IMR-90 (cell line): ENCODE measurements around the gene B3GNT9. TPM values are rescaled to one million over a fixed set of nuclear protein-coding genes. Genes with fewer than 3 reads are reported as not detected.

Experiments
- ATAC-seq: fragments of 200-7000 bp; cut with Tn5 transposase; 2 replicates; pipeline ENCODE4 v1.9.1; 2020; ENCODE audit warnings: low read depth, mild to moderate bottlenecking, moderate library complexity
- BruUV-seq: library from RNA; stranded (reverse); fragments of 400-500 nt; replicated peaks from 2 replicates; lab custom pipeline; 2021; lab: Mats Ljungman, UMichigan
- CTCF ChIA-PET: fragments of 300-600 bp; formaldehyde crosslinking; extraction: SDS; loops from one replicate; lab custom pipeline; 2021; ENCODE audit warnings: antibody characterized with exemption; lab: Yijun Ruan, JAX
- POLR2A ChIA-PET: fragments of 300-600 bp; sonication (Branson Sonifier 250); formaldehyde crosslinking; loops from one replicate; lab custom pipeline; 2022; ENCODE audit warnings: antibody characterized with exemption; ENCODE audit not compliant: unreplicated experiment; lab: Charles Lee
- DNase-seq: peaks from one replicate; pipeline ENCODE4 v3.0.0; 2013
- H2AFZ ChIP-seq: replicated peaks from 2 replicates; pipeline ENCODE3; 2013; ENCODE audit warnings: low read length, mild to moderate bottlenecking; ENCODE audit not compliant: poor library complexity
- H2AK5ac ChIP-seq: 2 replicates; pipeline ENCODE4 v1.6.1; 2013; ENCODE audit warnings: low read depth, low read length, inconsistent platforms
- H2AK9ac ChIP-seq: replicated peaks from 2 replicates; pipeline ENCODE3; 2013; ENCODE audit warnings: mild to moderate bottlenecking, low read depth, low read length, moderate library complexity; ENCODE audit not compliant: poor library complexity
- H2BK120ac ChIP-seq: 2 replicates; pipeline ENCODE4 v1.6.1; 2013; ENCODE audit warnings: low read depth, low read length, inconsistent platforms
- H2BK15ac ChIP-seq: 3 replicates; pipeline ENCODE4 v1.6.1; 2013; ENCODE audit warnings: low read depth, low read length, inconsistent platforms
- H2BK20ac ChIP-seq: 2 replicates; pipeline ENCODE4 v1.6.1; 2013; ENCODE audit warnings: low read depth, mild to moderate bottlenecking, inconsistent platforms, low read length, moderate library complexity
- H2BK5ac ChIP-seq: 2 replicates; pipeline ENCODE4 v1.6.1; 2013; ENCODE audit warnings: mild to moderate bottlenecking, low read depth, low read length, inconsistent platforms; ENCODE audit not compliant: poor library complexity, severe bottlenecking
- H3K14ac ChIP-seq: replicated peaks from 2 replicates; pipeline ENCODE4 v1.6.1; 2013; ENCODE audit warnings: low read depth, low read length, inconsistent platforms
- H3K18ac ChIP-seq: 2 replicates; pipeline ENCODE4 v1.6.1; 2013; ENCODE audit warnings: low read depth, low read length, control low read depth
- H3K23ac ChIP-seq: 2 replicates; pipeline ENCODE4 v1.6.1; 2013; ENCODE audit warnings: low read depth, low read length, inconsistent platforms
- H3K27ac ChIP-seq: 2 replicates; pipeline ENCODE4 v1.5.1; 2013; ENCODE audit warnings: mild to moderate bottlenecking, control low read depth, low read length; ENCODE audit not compliant: insufficient read depth
- H3K27me3 ChIP-seq: 2 replicates; pipeline ENCODE4 v1.6.1; 2013; ENCODE audit warnings: low read length; ENCODE audit not compliant: control insufficient read depth, insufficient read depth
- H3K36me3 ChIP-seq: 2 replicates; pipeline ENCODE4 v1.6.1; 2013; ENCODE audit warnings: low read length, mixed read lengths; ENCODE audit not compliant: control insufficient read depth, insufficient read depth
- H3K4ac ChIP-seq: 2 replicates; pipeline ENCODE4 v1.6.1; 2013; ENCODE audit warnings: low read depth, low read length, inconsistent platforms
- H3K4me1 ChIP-seq: 2 replicates; pipeline ENCODE4 v1.6.1; 2013; ENCODE audit warnings: low read length, mixed read lengths; ENCODE audit not compliant: control insufficient read depth, insufficient read depth
- H3K4me2 ChIP-seq: 2 replicates; pipeline ENCODE4 v1.6.1; 2013; ENCODE audit warnings: low read depth, mild to moderate bottlenecking, control low read depth, low read length, moderate library complexity
- H3K4me3 ChIP-seq: 2 replicates; pipeline ENCODE4 v1.5.1; 2013; ENCODE audit warnings: low read depth, mild to moderate bottlenecking, control low read depth, low read length, moderate library complexity; ENCODE audit not compliant: insufficient read depth
- H3K56ac ChIP-seq: 2 replicates; pipeline ENCODE4 v1.6.1; 2013; ENCODE audit warnings: low read length, inconsistent platforms; ENCODE audit not compliant: insufficient read depth; ENCODE audit errors: extremely low read depth
- H3K79me1 ChIP-seq, 2 experiments: 2 replicates each; pipeline ENCODE4 v1.6.1; 2013; ENCODE audit warnings: low read length in 2 of 2, inconsistent platforms in 1 of 2, low read depth in 1 of 2
- H3K9ac ChIP-seq: 2 replicates; pipeline ENCODE4 v1.6.1; 2013; ENCODE audit warnings: low read depth, low read length, control low read depth
- H3K9me1 ChIP-seq: 2 replicates; pipeline ENCODE4 v1.6.1; 2013; ENCODE audit warnings: low read length, inconsistent platforms; ENCODE audit not compliant: insufficient read depth
- H3K9me3 ChIP-seq: 2 replicates; pipeline ENCODE4 v1.6.1; 2013; ENCODE audit warnings: low read length; ENCODE audit not compliant: control insufficient read depth, insufficient read depth
- H4K20me1 ChIP-seq: 2 replicates; pipeline ENCODE4 v1.6.1; 2013; ENCODE audit warnings: low read length, inconsistent platforms; ENCODE audit not compliant: insufficient read depth
- H4K5ac ChIP-seq: 2 replicates; pipeline ENCODE4 v1.6.1; 2013; ENCODE audit warnings: mild to moderate bottlenecking, low read depth, low read length, control low read depth
- H4K8ac ChIP-seq, 2 experiments: 2 replicates each; pipeline ENCODE4 v1.6.1; 2013; ENCODE audit warnings: low read depth in 2 of 2, low read length in 2 of 2, control low read depth in 1 of 2, inconsistent platforms in 1 of 2
- H4K91ac ChIP-seq: 2 replicates; pipeline ENCODE4 v1.6.1; 2013; ENCODE audit warnings: low read depth, low read length, inconsistent platforms; ENCODE audit not compliant: insufficient read depth
- CEBPB ChIP-seq: IDR thresholded peaks from 2 replicates; pipeline ENCODE4 v1.6.1; 2012; ENCODE audit warnings: low read depth, low read length, improper control_type of control experiment
- CHD1 ChIP-seq: IDR thresholded peaks from 2 replicates; pipeline ENCODE4 v1.6.1; 2012; ENCODE audit warnings: low read depth, low read length, improper control_type of control experiment
- FOS ChIP-seq: fragments of 150-350 bp; IDR thresholded peaks from 2 replicates; pipeline ENCODE4 v1.6.1; 2016; ENCODE audit warnings: low read depth, low read length
- MAFK ChIP-seq: IDR thresholded peaks from 2 replicates; pipeline ENCODE4 v1.6.1; 2012; ENCODE audit warnings: low read depth, low read length, improper control_type of control experiment
- MAZ ChIP-seq: IDR thresholded peaks from 2 replicates; pipeline ENCODE4 v1.6.1; 2012; ENCODE audit warnings: low read depth, mild to moderate bottlenecking, low read length, improper control_type of control experiment, moderate library complexity, borderline replicate concordance
- NFE2L2 ChIP-seq: fragments of 150-350 bp; IDR thresholded peaks from 2 replicates; pipeline ENCODE4 v1.6.1; 2016; ENCODE audit warnings: low read depth, mild to moderate bottlenecking, low read length
- RAD21 ChIP-seq: IDR thresholded peaks from 2 replicates; pipeline ENCODE4 v1.6.1; 2012; ENCODE audit warnings: low read length, improper control_type of control experiment
- RFX5 ChIP-seq: IDR thresholded peaks from 2 replicates; pipeline ENCODE4 v1.8.0; 2012; ENCODE audit warnings: low read depth, mild to moderate bottlenecking, low read length, moderate library complexity
- SMC3 ChIP-seq: fragments of 150-350 bp; IDR thresholded peaks from 2 replicates; pipeline ENCODE4 v1.6.1; 2016; ENCODE audit warnings: low read depth, mild to moderate bottlenecking, antibody characterized with exemption, low read length, moderate library complexity
- WGBS, 2 experiments: methylation state at CpG; one replicate each; pipeline versions ENCODE4 v1.1.5 to v1.1.7; 2013; ENCODE audit warnings: missing lambda C conversion rate in 2 of 2; ENCODE audit not compliant: insufficient read length in 1 of 2; ENCODE audit errors: extremely low coverage in 2 of 2; 5-methylcytosine and 5-hydroxymethylcytosine counted together
- dilution Hi-C: fragments of 300-500 bp; cut with HindIII; formaldehyde crosslinking; loops from one replicate; pipeline ENCODE4 v1.14.3; 2018; ENCODE audit warnings: low sequenced_read_pairs; ENCODE audit not compliant: unreplicated experiment
- in situ Hi-C: fragments of 300-500 bp; cut with MboI; formaldehyde crosslinking; loops from 3 replicates; pipeline ENCODE4 v1.14.3; 2019; ENCODE audit warnings: low sequenced_read_pairs, inconsistent platforms, mixed read lengths
- intact Hi-C: fragments of 100-400 bp; cut with micrococcal nuclease; formaldehyde crosslinking; loops from 2 replicates; pipeline ENCODE4 v1.10.0; 2022
- polyA plus RNA-seq, 3 experiments: library from polyadenylated mRNA; depleted of rRNA; stranded (reverse); fragments of >200 nt; gene quantifications; 2 replicates each; pipeline ENCODE4 v1.2.3, GENCODE V29; 2012; ENCODE audit warnings: low replicate concordance in 1 of 3
- total RNA-seq: library from RNA; depleted of rRNA; stranded (reverse); fragments of >200 nt; gene quantifications from 2 replicates; pipeline ENCODE4 v1.2.3, GENCODE V29; 2012

Gene B3GNT9
- total and polyA plus RNA-seq, 2 of the 4 experiments (the other 2 are of a cell fraction) = 5.0 to 12.0 TPM

DNA sequence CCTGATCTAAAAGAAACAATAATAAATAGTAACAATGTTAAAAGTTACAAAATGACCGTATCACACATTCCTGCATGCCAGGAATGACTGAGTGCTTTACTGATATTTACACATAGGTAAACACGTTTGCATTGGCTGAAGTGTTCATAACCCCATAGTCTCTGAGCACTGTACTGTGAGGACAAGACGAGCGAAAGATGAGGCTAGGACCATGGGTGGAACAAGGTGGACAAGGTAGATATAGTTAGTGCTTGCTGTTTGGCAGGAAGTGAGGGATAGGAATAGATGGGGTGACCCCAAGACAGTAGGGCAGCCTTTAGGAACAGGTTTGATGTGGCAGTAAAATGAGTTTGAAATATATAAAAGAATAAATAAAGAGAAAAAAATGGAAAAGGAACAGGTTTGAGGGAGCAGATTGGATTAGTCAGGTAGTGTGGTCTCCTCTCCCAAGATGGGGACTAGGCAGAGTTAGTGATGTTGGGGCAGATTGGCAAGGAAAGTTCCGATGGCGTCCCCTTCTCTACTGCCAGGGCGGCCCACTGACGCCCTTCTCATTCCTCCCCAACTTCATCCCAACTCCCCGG is 40.7 kb upstream of the B3GNT9 start:
- ChIA-PET POLR2A (no interaction called here), CTCF (no interaction called here)
- H3K18ac ChIP-seq = peak overlapping the region; percentile 34; the same call in 1 of the 2 replicates
- H3K9ac ChIP-seq = 0 out of 2 replicates have a peak overlapping the region, but pooled peaks have one; percentile 24
- peak overlapping the region; percentile 64 for H2BK5ac ChIP-seq
- peaks cover 25 to 48% of the 10 kb centered on the region in 2 experiments for H3K79me1 ChIP-seq
- peaks cover 23% of the 10 kb centered on the region for H4K20me1 ChIP-seq
- peak overlapping the region; percentile 42; the same call in 1 of the 3 replicates for H2BK15ac ChIP-seq
- peak overlapping the region; percentile 98 for H2AFZ ChIP-seq
- intact Hi-C loops (no loop called here), in situ Hi-C loops (no loop called here), dilution Hi-C loops (no loop called here)
- H3K4me1 ChIP-seq = peaks cover 19% of the 10 kb centered on the region
- BruUV-seq = no TSS peak
- H3K4me2 ChIP-seq = peak overlapping the region; percentile 93
- H4K5ac ChIP-seq = peak overlapping the region; percentile 50; the same call in 1 of the 2 replicates
- ATAC-seq (no peak), DNase-seq (no peak)
- H3K9me1 ChIP-seq = peaks cover 26% of the 10 kb centered on the region
- no peak for TF ChIP-seq CHD1
- TF ChIP-seq MAFK = no peak
- no peak for TF ChIP-seq SMC3
- TF ChIP-seq FOS = no peak
- TF ChIP-seq RFX5 = no peak
- TF ChIP-seq CEBPB = no peak
- TF ChIP-seq NFE2L2 = no peak
- no peak for TF ChIP-seq RAD21
- no peak for TF ChIP-seq MAZ
- WGBS, 2 experiments = 0% methylated on average over 2 of the region's 9 CpGs; no CpG with 5 or more reads in 1 of the 2 experiments
- peak overlapping the region; percentile 14 to 59; a peak in 3 of 4 replicates for H4K8ac ChIP-seq
- no peak overlapping the region for H3K23ac ChIP-seq
- no peaks in the 10 kb centered on the region for H3K27me3 ChIP-seq
- H3K14ac ChIP-seq = peak overlapping the region; percentile 40
- H3K56ac ChIP-seq = 0 out of 2 replicates have a peak overlapping the region, but pooled peaks have one; percentile 9
- peak overlapping the region; percentile 95 for H3K4me3 ChIP-seq
- no peak overlapping the region for H3K27ac ChIP-seq
- no peak overlapping the region for H4K91ac ChIP-seq
- peak overlapping the region; percentile 37; the same call in 1 of the 2 replicates for H2BK20ac ChIP-seq
- peaks cover 31% of the 10 kb centered on the region for H3K36me3 ChIP-seq
- H2AK9ac ChIP-seq = peak overlapping the region; percentile 100
- peak overlapping the region; percentile 90; the same call in 1 of the 2 replicates for H2AK5ac ChIP-seq
- H2BK120ac ChIP-seq = peak overlapping the region; percentile 58; the same call in 1 of the 2 replicates
- peak overlapping the region; percentile 76 for H3K4ac ChIP-seq
- H3K9me3 ChIP-seq = no peaks in the 10 kb centered on the region
